ENCODE data around the gene ITGAX.
"Not testable (repeated sequence)": the region's sequence is repeated elsewhere in the genome, so short reads cannot be mapped to it uniquely, and the experiment has no call there.

Gene ITGAX

GRCh38 chr16:31354394-31355291 is at the start of gene ITGAX:
TSS of gene ITGAX (plus strand) at chr16:31355176. CDS start at chr16:31355255, 79 bp downstream.
- Mint-ChIP-seq H3K4me1 (peaks cover 53 to 77% of the 10 kb centered on the region in 2 donors), H3K27me3 (no peaks in the 10 kb centered on the region), H3K9me3 (peaks cover 0 to 1% of the 10 kb centered on the region in 2 donors), H3K36me3 (peaks cover 7 to 10% of the 10 kb centered on the region in 2 donors), H3K27ac (peak within 1 kb of the TSS; percentile 84), H3K4me3 (peak within 1 kb of the TSS; percentile 70 to 82)
- ATAC-seq (replicated peaks): peak; percentile 80 to 84
- peak; percentile 77 for DNase-seq

- no peak for ATAC-seq (replicated peaks)
- Mint-ChIP-seq H3K4me1 (peaks cover 4 to 12% of the 10 kb centered on the region in 2 donors), H3K27ac (no peak overlapping the region)
These were observed 49.8 kb upstream of the ITGAX start for GRCh38 chr16:31305219-31305618.

GRCh38 chr16:31308381-31308780 is 46.6 kb upstream of the ITGAX start:
- not testable (repeated sequence) for H3K27ac Mint-ChIP-seq; H3K4me1 Mint-ChIP-seq; ATAC-seq (replicated peaks); H3K9me3 Mint-ChIP-seq; H3K36me3 Mint-ChIP-seq; H3K4me3 Mint-ChIP-seq; DNase-seq
- peaks cover 0 to 11% of the 10 kb centered on the region in 2 donors for H3K27me3 Mint-ChIP-seq

More at GRCh38 chr16:31305219-31305618, 49.8 kb upstream of the ITGAX start:
- Mint-ChIP-seq H3K27me3 (peaks cover 4 to 11% of the 10 kb centered on the region in 2 donors), H3K9me3 (peaks cover 0 to 4% of the 10 kb centered on the region in 2 donors), H3K36me3 (peaks cover 3 to 5% of the 10 kb centered on the region in 2 donors), H3K4me3 (no peak overlapping the region)
- DNase-seq: no peak

GRCh38 chr16:31322500-31322899 is 32.5 kb upstream of the ITGAX start:
- Mint-ChIP-seq H3K9me3 (peaks cover 17 to 21% of the 10 kb centered on the region in 2 donors), H3K4me1 (no peaks in the 10 kb centered on the region), H3K27ac (no peak overlapping the region)

GRCh38 chr16:31323959-31324629 is 30.9 kb upstream of the ITGAX start:
- Mint-ChIP-seq H3K4me1 (peaks cover 0 to 5% of the 10 kb centered on the region in 2 donors), H3K36me3 (peaks cover 20 to 33% of the 10 kb centered on the region in 2 donors), H3K27me3 (peaks cover 7 to 8% of the 10 kb centered on the region in 2 donors), H3K4me3 (no peak overlapping the region), H3K9me3 (peaks cover 14 to 17% of the 10 kb centered on the region in 2 donors), H3K27ac (no peak overlapping the region)
- ATAC-seq (replicated peaks) (no peak), DNase-seq (no peak)

More at GRCh38 chr16:31322500-31322899, 32.5 kb upstream of the ITGAX start:
- Mint-ChIP-seq H3K4me3 (no peak overlapping the region), H3K27me3 (no peaks in the 10 kb centered on the region), H3K36me3 (peaks cover 21 to 45% of the 10 kb centered on the region in 2 donors)
- ATAC-seq (replicated peaks) (no peak), DNase-seq (no peak)

- Mint-ChIP-seq H3K4me3 (no peak overlapping the region), H3K9me3 (peaks cover 14 to 17% of the 10 kb centered on the region in 2 donors), H3K36me3 (peaks cover 20 to 33% of the 10 kb centered on the region in 2 donors), H3K4me1 (peaks cover 0 to 5% of the 10 kb centered on the region in 2 donors), H3K27ac (no peak overlapping the region), H3K27me3 (peaks cover 7 to 14% of the 10 kb centered on the region in 2 donors)
- ATAC-seq (replicated peaks): no peak
- no peak for DNase-seq
These were observed 29.8 kb upstream of the ITGAX start for GRCh38 chr16:31325171-31325570.

GRCh38 chr16:31327646-31328225 is 27.2 kb upstream of the ITGAX start:
- DNase-seq (no peak), ATAC-seq (replicated peaks) (no peak)
- Mint-ChIP-seq H3K27me3 (peaks cover 21 to 32% of the 10 kb centered on the region in 2 donors), H3K9me3 (peaks cover 2 to 4% of the 10 kb centered on the region in 2 donors), H3K4me3 (no peak overlapping the region), H3K36me3 (peaks cover 5 to 21% of the 10 kb centered on the region in 2 donors), H3K4me1 (peaks cover 14 to 15% of the 10 kb centered on the region in 2 donors), H3K27ac (no peak overlapping the region)

- H3K4me1 Mint-ChIP-seq: peaks cover 15% of the 10 kb centered on the region in 2 donors
- ATAC-seq (replicated peaks) (no peak), DNase-seq (no peak)
- H3K4me3 Mint-ChIP-seq: no peak overlapping the region
- no peaks in the 10 kb centered on the region for H3K9me3 Mint-ChIP-seq
- peaks cover 1 to 16% of the 10 kb centered on the region in 2 donors for H3K36me3 Mint-ChIP-seq
- H3K27ac Mint-ChIP-seq: no peak overlapping the region
- peaks cover 21 to 32% of the 10 kb centered on the region in 2 donors for H3K27me3 Mint-ChIP-seq
These were observed 26.5 kb upstream of the ITGAX start for GRCh38 chr16:31328322-31329052.

- no peak overlapping the region for H3K27ac Mint-ChIP-seq
- ATAC-seq (replicated peaks) (no peak), DNase-seq (no peak)
- peaks cover 21 to 32% of the 10 kb centered on the region in 2 donors for H3K27me3 Mint-ChIP-seq
- peaks cover 18 to 20% of the 10 kb centered on the region in 2 donors for H3K4me1 Mint-ChIP-seq
- H3K9me3 Mint-ChIP-seq: no peaks in the 10 kb centered on the region
- peaks cover 1 to 16% of the 10 kb centered on the region in 2 donors for H3K36me3 Mint-ChIP-seq
- H3K4me3 Mint-ChIP-seq: no peak overlapping the region
These were observed 25.1 kb upstream of the ITGAX start for GRCh38 chr16:31329671-31330552.

GRCh38 chr16:31330553-31330890 is 24.5 kb upstream of the ITGAX start:
- Mint-ChIP-seq H3K9me3 (no peaks in the 10 kb centered on the region), H3K4me1 (peaks cover 18 to 20% of the 10 kb centered on the region in 2 donors), H3K27ac (peak overlapping the region; percentile 7), H3K4me3 (peak overlapping the region; percentile 69 to 76), H3K27me3 (peaks cover 21 to 36% of the 10 kb centered on the region in 2 donors), H3K36me3 (peaks cover 0 to 11% of the 10 kb centered on the region in 2 donors)
- DNase-seq (no peak), ATAC-seq (replicated peaks) (no peak)

GRCh38 chr16:31331141-31331764 is 23.7 kb upstream of the ITGAX start:
- ATAC-seq (replicated peaks) (peak; percentile 55 to 65), DNase-seq (no peak)
- Mint-ChIP-seq H3K27me3 (peaks cover 24 to 40% of the 10 kb centered on the region in 2 donors), H3K27ac (peak overlapping the region; percentile 15), H3K4me1 (peaks cover 18 to 20% of the 10 kb centered on the region in 2 donors), H3K36me3 (peaks cover 0 to 9% of the 10 kb centered on the region in 2 donors), H3K9me3 (no peaks in the 10 kb centered on the region), H3K4me3 (peak overlapping the region; percentile 69 to 76)

GRCh38 chr16:31331807-31332301 is 23.1 kb upstream of the ITGAX start:
- no peaks in the 10 kb centered on the region for H3K9me3 Mint-ChIP-seq
- H3K4me1 Mint-ChIP-seq: peaks cover 18 to 20% of the 10 kb centered on the region in 2 donors
- peak overlapping the region; percentile 15 for H3K27ac Mint-ChIP-seq
- ATAC-seq (replicated peaks) (no peak), DNase-seq (no peak)
- peaks cover 30 to 46% of the 10 kb centered on the region in 2 donors for H3K27me3 Mint-ChIP-seq
- H3K4me3 Mint-ChIP-seq: peak overlapping the region; percentile 69 to 76
- peaks cover 0 to 9% of the 10 kb centered on the region in 2 donors for H3K36me3 Mint-ChIP-seq

Measured in stimulated activated naive B cell treated with anti-CD40 and anti-IgM and Interleukin-4, amounts not matched to agents 10 μg/mL and 1 μg/mL and 100 μg/mL, for 72 hours (primary cell).